ENCODE results near the gene UTP14A. TPM values are rescaled to one million over a fixed set of nuclear protein-coding genes. Genes with fewer than 3 reads are reported as not detected.

The UTP14A gene
- total and polyA plus RNA-seq, 2 of the 13 experiments (the other 11 are each of a cell fraction or from before 2014, with no cell fraction given): 7.4 to 19.0 TPM

- TF ChIP-seq ZNF687 (CRISPR knock-in tag; IDR thresholded peaks at IDR 0.05) (0 out of 2 replicates have a peak, but pooled peaks have one; percentile 43), SOX5 (CRISPR knock-in tag; IDR thresholded peaks at IDR 0.05; ENCODE audit: borderline replicate concordance) (no peak), ZNF616 (CRISPR knock-in tag; IDR thresholded peaks at IDR 0.05; ENCODE audit: low read depth) (no peak), NFE2 (CRISPR knock-in tag; IDR thresholded peaks at IDR 0.05) (no peak)
- TF ChIP-seq, protein P1, sequence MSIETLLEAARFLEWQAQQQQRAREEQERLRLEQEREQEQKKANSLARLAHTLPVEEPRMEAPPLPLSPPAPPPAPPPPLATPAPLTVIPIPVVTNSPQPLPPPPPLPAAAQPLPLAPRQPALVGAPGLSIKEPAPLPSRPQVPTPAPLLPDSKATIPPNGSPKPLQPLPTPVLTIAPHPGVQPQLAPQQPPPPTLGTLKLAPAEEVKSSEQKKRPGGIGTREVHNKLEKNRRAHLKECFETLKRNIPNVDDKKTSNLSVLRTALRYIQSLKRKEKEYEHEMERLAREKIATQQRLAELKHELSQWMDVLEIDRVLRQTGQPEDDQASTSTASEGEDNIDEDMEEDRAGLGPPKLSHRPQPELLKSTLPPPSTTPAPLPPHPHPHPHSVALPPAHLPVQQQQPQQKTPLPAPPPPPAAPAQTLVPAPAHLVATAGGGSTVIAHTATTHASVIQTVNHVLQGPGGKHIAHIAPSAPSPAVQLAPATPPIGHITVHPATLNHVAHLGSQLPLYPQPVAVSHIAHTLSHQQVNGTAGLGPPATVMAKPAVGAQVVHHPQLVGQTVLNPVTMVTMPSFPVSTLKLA (IDR thresholded peaks at IDR 0.05): no peak
- TF ChIP-seq, protein P2, sequence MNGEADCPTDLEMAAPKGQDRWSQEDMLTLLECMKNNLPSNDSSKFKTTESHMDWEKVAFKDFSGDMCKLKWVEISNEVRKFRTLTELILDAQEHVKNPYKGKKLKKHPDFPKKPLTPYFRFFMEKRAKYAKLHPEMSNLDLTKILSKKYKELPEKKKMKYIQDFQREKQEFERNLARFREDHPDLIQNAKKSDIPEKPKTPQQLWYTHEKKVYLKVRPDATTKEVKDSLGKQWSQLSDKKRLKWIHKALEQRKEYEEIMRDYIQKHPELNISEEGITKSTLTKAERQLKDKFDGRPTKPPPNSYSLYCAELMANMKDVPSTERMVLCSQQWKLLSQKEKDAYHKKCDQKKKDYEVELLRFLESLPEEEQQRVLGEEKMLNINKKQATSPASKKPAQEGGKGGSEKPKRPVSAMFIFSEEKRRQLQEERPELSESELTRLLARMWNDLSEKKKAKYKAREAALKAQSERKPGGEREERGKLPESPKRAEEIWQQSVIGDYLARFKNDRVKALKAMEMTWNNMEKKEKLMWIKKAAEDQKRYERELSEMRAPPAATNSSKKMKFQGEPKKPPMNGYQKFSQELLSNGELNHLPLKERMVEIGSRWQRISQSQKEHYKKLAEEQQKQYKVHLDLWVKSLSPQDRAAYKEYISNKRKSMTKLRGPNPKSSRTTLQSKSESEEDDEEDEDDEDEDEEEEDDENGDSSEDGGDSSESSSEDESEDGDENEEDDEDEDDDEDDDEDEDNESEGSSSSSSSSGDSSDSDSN (CRISPR knock-in tag; IDR thresholded peaks at IDR 0.05): peak; percentile 40; the same call in 1 of the 2 replicates
Observed at GRCh38 chrX:129932821-129933321, 26.9 kb downstream of the UTP14A start (continued).

All from HepG2 (cell line).